Limb (tissue), 2 donors: Measurements from ENCODE around the gene PRXL2A.

ENCODE experiments used
- DNase-seq, 2 donors: peaks; one replicate each; pipeline ENCODE4 v3.0.0-alpha.2; 2016; ENCODE audit errors: extremely low spot score in 2 of 2

The PRXL2A gene

DNA sequence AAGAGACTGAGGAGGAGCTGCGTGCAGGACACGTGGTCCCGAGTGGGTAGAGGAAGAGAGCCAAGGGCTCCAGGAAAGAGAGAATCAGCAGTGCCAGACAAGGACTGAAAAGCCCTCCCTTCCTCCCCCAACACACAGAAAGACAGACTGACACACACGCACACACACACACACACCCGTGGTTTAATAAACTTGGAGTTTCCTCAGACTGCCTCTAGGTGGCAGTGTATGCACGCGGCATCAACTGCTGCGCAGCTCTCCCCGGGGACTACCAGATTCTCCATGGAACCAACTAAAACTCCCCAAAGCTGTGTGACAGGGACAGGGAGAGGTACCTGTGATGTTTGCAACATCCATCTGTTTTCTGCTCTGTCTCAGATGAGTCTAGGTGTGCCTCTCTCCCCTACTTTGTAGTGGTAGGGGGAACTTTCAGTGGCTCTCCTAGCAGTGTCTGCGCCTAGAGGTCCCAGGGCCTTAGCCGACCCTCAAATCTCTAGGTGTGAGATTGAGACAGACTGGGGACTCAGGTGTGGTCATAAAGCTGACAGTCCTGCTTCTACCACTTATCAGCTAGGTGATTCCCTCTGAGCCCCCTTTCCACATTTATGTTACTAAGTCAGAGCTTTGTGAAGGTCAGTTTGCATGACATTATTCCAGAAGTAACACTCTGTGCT, 36.4 kb downstream of the PRXL2A start:
- peak in 1 of 2 donors; percentile 84 for DNase-seq

GRCh38 chr10:80447436-80448190, 39.3 kb downstream of the PRXL2A start:
- no peak for DNase-seq

GRCh38 chr10:80448209-80448942, 40.0 kb downstream of the PRXL2A start:
- DNase-seq = no peak

GRCh38 chr10:80449520-80449919, 41.2 kb downstream of the PRXL2A start:
- DNase-seq = no peak

DNA sequence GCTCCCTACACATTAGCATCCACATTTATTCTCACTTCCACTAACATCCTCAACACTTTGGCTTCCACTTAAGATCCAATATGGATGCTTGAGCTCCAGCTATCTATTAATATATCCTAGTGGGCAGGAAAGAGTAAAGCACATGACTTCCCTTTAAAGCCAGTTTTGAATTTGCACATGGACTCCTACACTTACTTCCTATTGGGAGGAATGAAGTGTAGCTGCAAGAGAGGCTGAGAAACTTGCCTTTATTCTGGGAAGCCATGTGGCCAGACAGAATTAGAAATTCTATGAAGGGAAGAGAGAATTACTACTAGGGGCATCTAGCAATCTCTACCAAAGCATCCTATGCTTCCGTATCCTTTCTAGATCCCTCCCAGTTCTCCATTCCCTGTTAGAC, 42.8 kb downstream of the PRXL2A start:
- DNase-seq = no peak

DNA sequence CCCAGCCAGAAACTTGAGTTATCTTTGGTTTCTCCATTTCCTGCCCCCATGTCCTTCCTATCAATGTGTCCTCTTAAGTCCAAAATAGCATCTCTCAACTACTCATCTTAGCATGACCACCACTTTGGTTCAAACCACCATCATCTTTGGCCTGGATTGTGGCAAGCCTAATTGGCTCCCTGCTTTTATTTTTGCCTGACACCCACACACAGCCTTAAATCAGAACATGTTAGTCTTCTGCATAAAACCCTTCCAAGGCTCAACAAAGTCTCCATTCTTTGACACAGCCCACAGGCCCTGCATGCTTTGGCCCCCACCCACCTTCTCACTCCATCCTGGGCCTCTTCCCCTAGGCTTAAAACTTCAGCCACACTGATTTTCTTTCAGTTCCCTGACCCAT, 43.7 kb downstream of the PRXL2A start:
- DNase-seq = no peak

DNA sequence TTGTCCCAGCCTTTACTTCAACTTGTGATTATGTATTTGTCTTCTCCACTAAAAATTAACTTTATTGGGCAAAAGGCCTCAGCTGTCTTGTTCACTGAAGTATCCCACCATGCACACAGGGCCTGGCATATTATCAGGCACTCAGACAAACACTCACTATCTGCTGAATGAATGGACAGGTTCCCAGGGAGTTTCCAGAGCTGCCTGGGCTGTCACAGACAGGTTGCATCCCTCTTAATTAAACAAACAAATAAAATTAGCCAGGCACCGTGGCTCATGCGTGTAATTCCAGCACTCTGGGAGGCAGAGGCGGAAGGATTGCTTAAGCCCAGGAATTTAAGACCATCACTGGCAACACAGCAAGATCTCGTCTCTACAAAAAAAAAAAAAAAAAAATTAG, 44.3 kb downstream of the PRXL2A start:
- DNase-seq = no peak

- no peak for DNase-seq
These were observed 44.9 kb downstream of the PRXL2A start for GRCh38 chr10:80453056-80453841.

GRCh38 chr10:80453842-80454512, 45.6 kb downstream of the PRXL2A start, which contains the start of gene TSPAN14:
TSPAN14 (plus strand) TSS chr10:80454310; CDS start chr10:80489234, 34,924 bp downstream.
- DNase-seq = peak; percentile 75 to 90

DNA sequence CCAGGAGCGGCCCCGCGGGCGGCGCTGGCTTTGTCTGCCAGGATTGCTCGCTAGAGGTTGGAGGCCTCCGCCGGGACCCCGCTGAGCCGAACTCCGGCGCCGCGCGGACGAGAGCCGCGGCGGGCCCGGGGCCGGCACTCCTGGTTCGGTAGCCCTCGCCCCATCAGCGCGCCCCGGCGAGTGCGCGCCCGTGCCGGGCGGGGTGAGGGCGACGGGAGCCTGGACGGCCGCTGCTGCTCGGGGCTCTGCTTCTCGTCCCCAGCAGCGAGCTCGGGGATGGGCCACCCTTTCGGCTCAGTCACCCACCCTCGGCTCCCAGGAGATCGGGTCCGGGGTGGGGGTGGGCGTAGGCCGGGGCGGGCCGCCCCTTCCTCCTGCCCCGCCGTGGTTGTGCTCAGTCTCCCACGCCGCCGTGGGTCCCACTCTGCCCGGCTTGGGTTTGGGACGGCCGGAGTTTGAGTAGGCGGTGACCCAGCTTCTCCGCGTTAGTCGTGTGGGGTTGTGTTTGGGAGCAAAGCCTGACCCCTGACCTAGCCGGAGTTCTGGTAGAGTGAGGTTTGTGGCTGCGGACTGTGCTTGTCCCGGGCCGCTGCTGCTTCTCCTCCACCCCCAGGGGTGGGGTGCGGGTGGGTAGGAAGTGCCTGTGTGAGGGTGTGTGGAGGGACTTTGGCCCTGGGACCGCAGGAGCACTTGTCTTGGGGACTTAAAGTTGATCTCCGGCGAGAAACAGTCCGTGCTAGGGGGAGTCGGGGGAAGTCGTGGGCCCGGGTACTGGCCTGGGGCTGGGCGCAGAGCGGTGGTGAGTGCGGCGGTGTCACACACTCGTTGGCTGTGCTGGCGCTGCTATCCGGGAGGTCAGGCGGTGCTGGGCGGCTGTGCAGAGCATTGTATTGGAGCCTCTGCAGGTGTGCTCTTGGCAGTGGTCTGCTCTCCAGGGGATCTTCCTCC, 46.4 kb downstream of the PRXL2A start:
- no peak for DNase-seq

DNA sequence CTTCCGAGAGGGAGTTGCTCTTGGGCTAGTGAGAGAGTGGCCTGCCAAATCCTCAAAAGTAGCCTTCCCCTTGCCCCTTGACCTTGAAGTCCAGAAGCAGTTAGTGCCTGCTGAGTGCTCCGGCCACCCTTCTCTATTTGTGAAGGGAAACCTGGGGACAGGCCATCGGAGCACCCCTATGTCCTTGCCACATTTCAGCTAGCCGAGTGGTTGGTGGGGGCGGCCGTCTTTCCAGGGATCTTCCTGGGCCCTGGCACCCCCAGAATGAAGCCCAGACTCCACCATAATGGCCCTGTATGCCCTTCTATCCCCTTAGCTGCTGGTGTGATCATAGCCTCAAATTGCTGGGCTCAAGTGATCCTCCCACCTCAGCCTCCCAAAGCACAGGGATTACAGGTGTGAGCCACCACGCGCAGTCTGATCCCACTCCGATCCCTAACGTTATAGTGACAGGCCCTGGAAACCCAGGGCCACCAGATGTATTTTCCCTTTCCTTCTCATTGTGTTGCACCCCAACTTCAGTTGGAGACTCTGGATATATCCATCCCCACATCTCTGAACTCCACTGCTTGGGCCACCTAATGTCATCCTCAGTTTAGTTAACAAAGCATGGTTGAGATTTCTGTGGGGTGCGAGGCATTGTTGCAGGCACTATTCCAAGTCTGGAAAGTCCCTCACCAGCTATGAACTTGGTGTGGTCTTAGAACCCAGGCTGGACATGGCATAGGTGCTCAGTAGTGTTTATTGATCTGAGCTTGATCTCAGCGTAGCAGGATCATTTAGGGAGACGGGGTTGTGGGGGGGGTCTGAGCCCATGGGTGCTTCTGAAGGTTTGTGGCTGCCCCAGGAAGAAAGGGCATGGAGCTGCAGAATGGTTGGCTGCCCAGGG, 47.4 kb downstream of the PRXL2A start:
- no peak for DNase-seq

GRCh38 chr10:80457554-80458262, 49.4 kb downstream of the PRXL2A start:
- no peak for DNase-seq

DNA sequence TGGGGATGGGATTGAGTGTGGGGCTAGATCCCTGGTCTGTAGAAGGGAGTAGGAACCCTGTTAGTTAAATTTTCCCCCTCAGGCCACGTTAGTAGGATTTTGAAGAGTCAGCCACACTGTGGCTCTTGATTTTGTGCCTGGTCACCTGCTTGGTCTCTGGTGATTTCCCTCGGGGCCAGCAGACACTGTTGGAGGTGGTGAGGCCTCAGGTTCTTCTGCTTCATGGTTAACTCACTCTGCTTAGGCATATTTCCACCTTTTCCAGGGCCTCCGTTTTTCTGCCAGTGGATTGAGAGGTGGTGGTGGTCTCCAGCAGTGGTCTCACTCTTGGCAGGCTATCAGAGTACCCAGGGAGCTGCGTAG, 49.9 kb downstream of the PRXL2A start:
- no peak for DNase-seq

- no peak for DNase-seq
These were observed 50.3 kb downstream of the PRXL2A start for GRCh38 chr10:80458638-80459037.

- DNase-seq = no peak
These were observed 50.9 kb downstream of the PRXL2A start for GRCh38 chr10:80459047-80459865.

- no peak for DNase-seq
These were observed 52.3 kb downstream of the PRXL2A start for GRCh38 chr10:80460399-80461207.
